HepG2 (cell line): Measurements from ENCODE around the gene AKR1C4. TPM values are rescaled to one million over a fixed set of nuclear protein-coding genes. Genes with fewer than 3 reads are reported as not detected.

Source experiments
- ATAC-seq: fragments of 200-7000 bp; cut with Tn5 transposase; 3 replicates; pipeline ENCODE4 v1.9.1; 2020; ENCODE audit warnings: mild to moderate bottlenecking, moderate library complexity
- BruUV-seq: library from RNA; stranded (reverse); fragments of 400-500 nt; replicated peaks from 2 replicates; lab custom pipeline; 2021; lab: Mats Ljungman, UMichigan
- CTCF ChIA-PET: fragments of 300-600 bp; formaldehyde crosslinking; extraction: SDS; loops from one replicate; lab custom pipeline; 2021; ENCODE audit warnings: low total read pairs, inconsistent platforms, low intra/inter-chr PET ratio; lab: Yijun Ruan, JAX
- POLR2A ChIA-PET: fragments of 350-600 bp; sonication (Branson Sonifier 250); formaldehyde crosslinking; loops from one replicate; lab custom pipeline; 2020; ENCODE audit warnings: antibody characterized with exemption, inconsistent platforms; lab: Yijun Ruan, JAX
- DNase-seq: peaks from one replicate; pipeline ENCODE4 v3.0.0-alpha.2; 2015; ENCODE audit warnings: low spot score
- FAIRE-seq: peaks from 3 replicates; lab custom pipeline; 2011; peaks lifted over from hg19 to GRCh38; lab: Jason Lieb, UNC
- H2AFZ ChIP-seq: one replicate; pipeline ENCODE4 v1.6.1; 2011; ENCODE audit warnings: low read length, inconsistent platforms
- H3K27ac ChIP-seq: fragments of 300-600 bp; 3 replicates; pipeline ENCODE4 v1.8.0; 2011; ENCODE audit warnings: mixed run types, mild to moderate bottlenecking, mixed read lengths, low read length, inconsistent platforms; ENCODE audit not compliant: insufficient read depth; ENCODE audit errors: extremely low read length
- H3K27me3 ChIP-seq, 2 experiments: fragments of 200-600 bp in 1 of 2; 2 replicates in 1 of 2; 3 replicates in 1 of 2; pipeline versions ENCODE4 v1.6.0 to v1.8.0; 2011; ENCODE audit warnings: low read length in 2 of 2, mild to moderate bottlenecking in 2 of 2, moderate library complexity in 2 of 2, inconsistent platforms in 1 of 2; ENCODE audit not compliant: insufficient read depth in 2 of 2, control insufficient read depth in 1 of 2
- H3K36me3 ChIP-seq, 2 experiments: fragments of 200-600 bp in 1 of 2; replicated peaks in 1 of 2; 2 replicates in 1 of 2; 3 replicates in 1 of 2; pipeline versions ENCODE4 v1.5.1 to v1.8.0; 2011; ENCODE audit warnings: low read length in 2 of 2, inconsistent platforms in 1 of 2; ENCODE audit not compliant: insufficient read depth in 2 of 2, control insufficient read depth in 1 of 2
- H3K4me1 ChIP-seq: 2 replicates; pipeline ENCODE4 v1.5.1; 2012; ENCODE audit warnings: low read length, inconsistent platforms; ENCODE audit not compliant: insufficient read depth
- H3K4me2 ChIP-seq: 2 replicates; pipeline ENCODE4 v1.6.0; 2011; ENCODE audit warnings: low read depth, low read length, inconsistent platforms
- H3K4me3 ChIP-seq, 3 experiments: fragments of 200-600 bp in 1 of 3; sonication (generic), shearing (Covaris generic) in 1 of 3; replicated peaks in 1 of 3; 2 replicates each; pipeline ENCODE4 v1.5.1; 2011 to 2016; ENCODE audit warnings: low read length in 3 of 3, inconsistent platforms in 2 of 3, low read depth in 2 of 3, mild to moderate bottlenecking in 2 of 3, control low read depth in 1 of 3, mixed read lengths in 1 of 3; ENCODE audit not compliant: insufficient read depth in 1 of 3
- H3K79me2 ChIP-seq: one replicate; pipeline ENCODE4 v1.6.1; 2011; ENCODE audit warnings: low read length, inconsistent platforms; ENCODE audit not compliant: insufficient read depth
- H3K9ac ChIP-seq: 2 replicates; pipeline ENCODE4 v1.6.0; 2011; ENCODE audit warnings: mild to moderate bottlenecking, low read depth, low read length, inconsistent platforms; ENCODE audit not compliant: insufficient read depth
- H3K9me3 ChIP-seq: 2 replicates; pipeline ENCODE4 v1.5.1; 2012; ENCODE audit warnings: mild to moderate bottlenecking, low read length
- H4K20me1 ChIP-seq: 2 replicates; pipeline ENCODE4 v1.6.0; 2011; ENCODE audit warnings: inconsistent platforms, mild to moderate bottlenecking, low read length, moderate library complexity; ENCODE audit not compliant: insufficient read depth
- HNF4A ChIP-seq: sonication (generic); formaldehyde crosslinking; IDR thresholded peaks from 2 replicates; pipeline ENCODE4 v1.4.0; 2020; ENCODE audit warnings: missing genetic modification reagents
- NR2F2 ChIP-seq: IDR thresholded peaks from 2 replicates; pipeline ENCODE4 v1.6.1; 2012; ENCODE audit warnings: low read depth, inconsistent platforms, borderline replicate concordance
- SOX13 ChIP-seq, 3 experiments: fragments of 450-650 bp in 1 of 3; sonication (generic) in 1 of 3; formaldehyde crosslinking in 1 of 3; IDR thresholded peaks in 2 of 3; conservative IDR thresholded peaks in 1 of 3; 2 replicates each; pipeline versions ENCODE4 v1.5.0 to v1.6.1; 2016 to 2020; ENCODE audit warnings: antibody characterized with exemption in 1 of 3, mild to moderate bottlenecking in 1 of 3, missing compliant biosample characterization in 1 of 3, missing genetic modification reagents in 1 of 3, moderate library complexity in 1 of 3
- SRF ChIP-seq: IDR thresholded peaks from 2 replicates; pipeline ENCODE4 v1.6.1; 2011; ENCODE audit warnings: mild to moderate bottlenecking, low read depth, low read length, moderate library complexity
- ZMAT3 ChIP-seq: sonication (generic); formaldehyde crosslinking; conservative IDR thresholded peaks from 2 replicates; pipeline ENCODE4 v1.7.0; 2021; ENCODE audit warnings: missing genetic modification reagents
- ZNF292 ChIP-seq: sonication (generic); formaldehyde crosslinking; IDR thresholded peaks from 2 replicates; pipeline ENCODE4 v1.8.1; 2022; ENCODE audit warnings: mild to moderate bottlenecking, low read depth, missing genetic modification reagents, borderline replicate concordance
- WGBS: methylation state at CpG from one replicate; pipeline ENCODE4 v1.1.6; 2017; ENCODE audit warnings: low lambda C conversion rate; 5-methylcytosine and 5-hydroxymethylcytosine counted together
- in situ Hi-C: cut with HindIII; loops from 2 replicates; pipeline ENCODE4 v1.10.0; 2017; ENCODE audit warnings: low pct_unique_long_range_greater_than_20kb; ENCODE audit not compliant: extremely low pct_ligation_motif_present
- intact Hi-C: fragments of 100-400 bp; cut with micrococcal nuclease; formaldehyde crosslinking; loops from one replicate; pipeline ENCODE4 v1.10.0; 2022; ENCODE audit not compliant: unreplicated experiment
- polyA plus RNA-seq, 8 experiments: library from polyadenylated mRNA; depleted of rRNA in 3 of 8; stranded (reverse) in 7 of 8; unstranded in 1 of 8; fragments of >200 nt; fragmentation: Illumina TruSeq in 4 of 8; extraction: Trizol in 4 of 8; gene quantifications; 2 replicates each; pipeline versions ENCODE4 v1.2.1 to v1.2.3, GENCODE V29; 2011 to 2016; ENCODE audit warnings: low read depth in 4 of 8, missing spikeins in 1 of 8, mixed read lengths in 1 of 8; ENCODE audit not compliant: insufficient read depth in 1 of 8
- total RNA-seq, 5 experiments: library from RNA; depleted of rRNA; stranded (reverse); fragments of >200 nt; fragmentation: Illumina TruSeq; extraction: Trizol; gene quantifications; 2 replicates each; pipeline ENCODE4 v1.2.3, GENCODE V29; 2016; ENCODE audit warnings: low read depth in 1 of 5
- TF ChIP-seq, protein P1 (sequence below): sonication (generic); formaldehyde crosslinking; IDR thresholded peaks from 2 replicates; pipeline ENCODE4 v1.5.0; 2020; ENCODE audit warnings: missing genetic modification reagents, mild to moderate bottlenecking, borderline replicate concordance
- TF ChIP-seq, protein P2 (sequence below): sonication (generic); formaldehyde crosslinking; conservative IDR thresholded peaks from 2 replicates; pipeline ENCODE4 v1.8.1; 2023; ENCODE audit warnings: missing genetic modification reagents
- TF ChIP-seq, protein P3 (sequence below), 2 experiments: sonication (generic) in 1 of 2; formaldehyde crosslinking in 1 of 2; IDR thresholded peaks; 2 replicates each; pipeline versions ENCODE4 v1.6.1 to v1.9.0; 2014 to 2022; ENCODE audit warnings: antibody characterized with exemption in 1 of 2, borderline replicate concordance in 1 of 2, inconsistent platforms in 1 of 2, low read depth in 1 of 2, missing genetic modification reagents in 1 of 2
- TF ChIP-seq, protein P4 (sequence below): IDR thresholded peaks from 2 replicates; pipeline ENCODE4 v1.6.1; 2016; ENCODE audit warnings: low read depth, control low read depth
- TF ChIP-seq, protein P5 (sequence below): sonication (generic); formaldehyde crosslinking; IDR thresholded peaks from 2 replicates; pipeline ENCODE4 v1.4.0; 2020; ENCODE audit warnings: missing genetic modification reagents

Gene AKR1C4
- total and polyA plus RNA-seq, 2 of the 13 experiments (the other 11 are each of a cell fraction or from before 2014, with no cell fraction given) = 0.18 to 1.3 TPM

DNA sequence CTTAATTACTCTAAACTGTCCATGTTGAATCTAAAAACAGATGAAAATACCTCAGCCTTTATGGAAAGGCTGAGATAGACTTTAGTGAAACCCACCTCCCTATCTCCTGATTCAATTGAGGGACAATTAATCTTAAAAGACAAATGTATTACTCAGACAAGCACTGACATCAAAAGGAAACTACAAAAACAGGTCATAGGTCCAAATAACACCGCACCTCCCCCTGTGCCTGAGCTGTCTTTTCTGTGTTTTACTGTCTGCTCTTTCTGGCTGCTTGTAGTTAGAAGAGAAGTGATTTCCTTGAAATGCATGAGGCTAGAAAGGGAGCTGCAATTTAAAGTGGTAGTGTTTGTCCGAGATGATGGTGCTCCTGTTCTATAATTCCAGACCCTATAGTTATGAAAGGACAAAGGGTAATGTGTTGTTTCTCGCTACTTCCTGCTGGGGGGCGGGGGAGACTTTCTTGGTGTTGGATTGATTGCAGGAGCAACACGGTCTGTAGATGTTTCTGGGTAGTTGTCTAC is 27.7 kb upstream of the AKR1C4 start:
- in situ Hi-C loops (no loop called here), intact Hi-C loops (no loop called here)
- POLR2A ChIA-PET = no interaction called here
- H3K4me3 ChIP-seq = no peak overlapping the region
- H3K9ac ChIP-seq = peak overlapping the region; percentile 23; the same call in 1 of the 2 replicates
- H3K4me2 ChIP-seq = peak overlapping the region; percentile 10; the same call in 1 of the 2 replicates
- FAIRE-seq (no peak), DNase-seq (peak; percentile 45), ATAC-seq (no peak)
- no peak overlapping the region for H2AFZ ChIP-seq
- H3K36me3 ChIP-seq = no peaks in the 10 kb centered on the region
- no peaks in the 10 kb centered on the region for H3K27me3 ChIP-seq
- peaks cover 46% of the 10 kb centered on the region for H3K9me3 ChIP-seq
- no peak overlapping the region for H3K27ac ChIP-seq
- H3K79me2 ChIP-seq = no peaks in the 10 kb centered on the region
- 72% methylated on average over 5 of the region's 5 CpGs for WGBS
- H3K4me1 ChIP-seq = peaks cover 14% of the 10 kb centered on the region
- no TSS peak for BruUV-seq
- CTCF ChIA-PET = no interaction called here
- no peaks in the 10 kb centered on the region for H4K20me1 ChIP-seq
- no peak for TF ChIP-seq SOX13 (IDR thresholded peaks at IDR 0.05)
- peak in 1 of 2 experiments; percentile 43; a peak in 1 of 4 replicates for TF ChIP-seq SOX13 (CRISPR knock-in tag; conservative IDR thresholded peaks at IDR 0.05 in 1 of 2, IDR thresholded peaks at IDR 0.05 in 1 of 2)
- TF ChIP-seq, protein P1, sequence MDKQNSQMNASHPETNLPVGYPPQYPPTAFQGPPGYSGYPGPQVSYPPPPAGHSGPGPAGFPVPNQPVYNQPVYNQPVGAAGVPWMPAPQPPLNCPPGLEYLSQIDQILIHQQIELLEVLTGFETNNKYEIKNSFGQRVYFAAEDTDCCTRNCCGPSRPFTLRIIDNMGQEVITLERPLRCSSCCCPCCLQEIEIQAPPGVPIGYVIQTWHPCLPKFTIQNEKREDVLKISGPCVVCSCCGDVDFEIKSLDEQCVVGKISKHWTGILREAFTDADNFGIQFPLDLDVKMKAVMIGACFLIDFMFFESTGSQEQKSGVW (CRISPR knock-in tag) = no peak
- 0 out of 2 replicates have a peak, but pooled peaks have one; percentile 19 for TF ChIP-seq NR2F2
- TF ChIP-seq, protein P2, sequence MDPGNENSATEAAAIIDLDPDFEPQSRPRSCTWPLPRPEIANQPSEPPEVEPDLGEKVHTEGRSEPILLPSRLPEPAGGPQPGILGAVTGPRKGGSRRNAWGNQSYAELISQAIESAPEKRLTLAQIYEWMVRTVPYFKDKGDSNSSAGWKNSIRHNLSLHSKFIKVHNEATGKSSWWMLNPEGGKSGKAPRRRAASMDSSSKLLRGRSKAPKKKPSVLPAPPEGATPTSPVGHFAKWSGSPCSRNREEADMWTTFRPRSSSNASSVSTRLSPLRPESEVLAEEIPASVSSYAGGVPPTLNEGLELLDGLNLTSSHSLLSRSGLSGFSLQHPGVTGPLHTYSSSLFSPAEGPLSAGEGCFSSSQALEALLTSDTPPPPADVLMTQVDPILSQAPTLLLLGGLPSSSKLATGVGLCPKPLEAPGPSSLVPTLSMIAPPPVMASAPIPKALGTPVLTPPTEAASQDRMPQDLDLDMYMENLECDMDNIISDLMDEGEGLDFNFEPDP = no peak
- TF ChIP-seq, protein P3, sequence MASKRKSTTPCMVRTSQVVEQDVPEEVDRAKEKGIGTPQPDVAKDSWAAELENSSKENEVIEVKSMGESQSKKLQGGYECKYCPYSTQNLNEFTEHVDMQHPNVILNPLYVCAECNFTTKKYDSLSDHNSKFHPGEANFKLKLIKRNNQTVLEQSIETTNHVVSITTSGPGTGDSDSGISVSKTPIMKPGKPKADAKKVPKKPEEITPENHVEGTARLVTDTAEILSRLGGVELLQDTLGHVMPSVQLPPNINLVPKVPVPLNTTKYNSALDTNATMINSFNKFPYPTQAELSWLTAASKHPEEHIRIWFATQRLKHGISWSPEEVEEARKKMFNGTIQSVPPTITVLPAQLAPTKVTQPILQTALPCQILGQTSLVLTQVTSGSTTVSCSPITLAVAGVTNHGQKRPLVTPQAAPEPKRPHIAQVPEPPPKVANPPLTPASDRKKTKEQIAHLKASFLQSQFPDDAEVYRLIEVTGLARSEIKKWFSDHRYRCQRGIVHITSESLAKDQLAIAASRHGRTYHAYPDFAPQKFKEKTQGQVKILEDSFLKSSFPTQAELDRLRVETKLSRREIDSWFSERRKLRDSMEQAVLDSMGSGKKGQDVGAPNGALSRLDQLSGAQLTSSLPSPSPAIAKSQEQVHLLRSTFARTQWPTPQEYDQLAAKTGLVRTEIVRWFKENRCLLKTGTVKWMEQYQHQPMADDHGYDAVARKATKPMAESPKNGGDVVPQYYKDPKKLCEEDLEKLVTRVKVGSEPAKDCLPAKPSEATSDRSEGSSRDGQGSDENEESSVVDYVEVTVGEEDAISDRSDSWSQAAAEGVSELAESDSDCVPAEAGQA (IDR thresholded peaks at IDR 0.05; ENCODE audit: low read depth) = no peak
- TF ChIP-seq, protein P3 (CRISPR knock-in tag; IDR thresholded peaks at IDR 0.05; ENCODE audit: borderline replicate concordance) = no peak
- TF ChIP-seq, protein P4, sequence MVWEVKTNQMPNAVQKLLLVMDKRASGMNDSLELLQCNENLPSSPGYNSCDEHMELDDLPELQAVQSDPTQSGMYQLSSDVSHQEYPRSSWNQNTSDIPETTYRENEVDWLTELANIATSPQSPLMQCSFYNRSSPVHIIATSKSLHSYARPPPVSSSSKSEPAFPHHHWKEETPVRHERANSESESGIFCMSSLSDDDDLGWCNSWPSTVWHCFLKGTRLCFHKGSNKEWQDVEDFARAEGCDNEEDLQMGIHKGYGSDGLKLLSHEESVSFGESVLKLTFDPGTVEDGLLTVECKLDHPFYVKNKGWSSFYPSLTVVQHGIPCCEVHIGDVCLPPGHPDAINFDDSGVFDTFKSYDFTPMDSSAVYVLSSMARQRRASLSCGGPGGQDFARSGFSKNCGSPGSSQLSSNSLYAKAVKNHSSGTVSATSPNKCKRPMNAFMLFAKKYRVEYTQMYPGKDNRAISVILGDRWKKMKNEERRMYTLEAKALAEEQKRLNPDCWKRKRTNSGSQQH (CRISPR knock-in tag) = no peak
- TF ChIP-seq ZNF292 (CRISPR knock-in tag) = 0 out of 2 replicates have a peak, but pooled peaks have one; percentile 26
- peak; percentile 18; the same call in 1 of the 2 replicates for TF ChIP-seq HNF4A
- TF ChIP-seq SRF = no peak
- TF ChIP-seq, protein P5, sequence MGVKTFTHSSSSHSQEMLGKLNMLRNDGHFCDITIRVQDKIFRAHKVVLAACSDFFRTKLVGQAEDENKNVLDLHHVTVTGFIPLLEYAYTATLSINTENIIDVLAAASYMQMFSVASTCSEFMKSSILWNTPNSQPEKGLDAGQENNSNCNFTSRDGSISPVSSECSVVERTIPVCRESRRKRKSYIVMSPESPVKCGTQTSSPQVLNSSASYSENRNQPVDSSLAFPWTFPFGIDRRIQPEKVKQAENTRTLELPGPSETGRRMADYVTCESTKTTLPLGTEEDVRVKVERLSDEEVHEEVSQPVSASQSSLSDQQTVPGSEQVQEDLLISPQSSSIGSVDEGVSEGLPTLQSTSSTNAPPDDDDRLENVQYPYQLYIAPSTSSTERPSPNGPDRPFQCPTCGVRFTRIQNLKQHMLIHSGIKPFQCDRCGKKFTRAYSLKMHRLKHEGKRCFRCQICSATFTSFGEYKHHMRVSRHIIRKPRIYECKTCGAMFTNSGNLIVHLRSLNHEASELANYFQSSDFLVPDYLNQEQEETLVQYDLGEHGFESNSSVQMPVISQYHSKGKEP (CRISPR knock-in tag) = no peak
- no peak for TF ChIP-seq ZMAT3 (CRISPR knock-in tag)
